ENCODE measurements around the gene SORCS3.

- no peak for TF ChIP-seq CTCF (IDR thresholded peaks at IDR 0.05)
- no peak for TF ChIP-seq POLR2A (IDR thresholded peaks at IDR 0.05)
Observed at GRCh38 chr10:105044902-105045301, 403.8 kb downstream of the SORCS3 start.

Data from lower leg skin (tissue), 3 donors.